Lower lobe of right lung (tissue), 2 donors: ENCODE measurements around the gene ANKRD13C. TPM values are rescaled to one million over a fixed set of nuclear protein-coding genes. Genes with fewer than 3 reads are reported as not detected.
A peak's percentile ranks its signal among the peaks of the same experiment; 100 is the strongest.
"Not testable (repeated sequence)": the region's sequence is repeated elsewhere in the genome, so short reads cannot be mapped to it uniquely, and the experiment has no call there.

Experiments used
- ATAC-seq, 2 donors: fragments of 200-7000 bp; cut with Tn5 transposase; one replicate each; pipeline ENCODE4 v1.9.1; 2020 to 2022; ENCODE audit warnings: mild to moderate bottlenecking in 2 of 2, moderate library complexity in 2 of 2
- DNase-seq: peaks from one replicate; pipeline ENCODE4 v3.0.0-alpha.2; 2020
- H3K27ac ChIP-seq: fragments of 200-600 bp; one replicate; pipeline ENCODE4 v1.8.0; 2022
- H3K27me3 ChIP-seq: fragments of 200-600 bp; one replicate; pipeline ENCODE4 v1.8.0; 2022; ENCODE audit warnings: low read depth
- H3K36me3 ChIP-seq: fragments of 200-600 bp; one replicate; pipeline ENCODE4 v1.8.0; 2022; ENCODE audit warnings: mild to moderate bottlenecking
- H3K4me1 ChIP-seq: fragments of 200-600 bp; one replicate; pipeline ENCODE4 v1.8.0; 2022
- H3K4me3 ChIP-seq: fragments of 200-600 bp; one replicate; pipeline ENCODE4 v1.8.0; 2022; ENCODE audit warnings: mild to moderate bottlenecking
- H3K9me3 ChIP-seq: fragments of 200-600 bp; one replicate; pipeline ENCODE4 v1.8.0; 2022
- intact Hi-C: fragments of 100-400 bp; cut with DNase I; formaldehyde crosslinking; loops from one replicate; pipeline ENCODE4 v1.11.0; 2022
- total RNA-seq: library from RNA; stranded (reverse); fragmentation: NEBNext Ultra II Directional; extraction: Animal tissue kit (Norgen Biotek cat#: 25700); gene quantifications from one replicate; pipeline ENCODE4 v1.2.1, GENCODE V29; 2021
- TF ChIP-seq, protein P1 (sequence below): fragments of 200-600 bp; IDR thresholded peaks from one replicate; pipeline ENCODE4 v1.8.0; 2022; ENCODE audit warnings: antibody characterized with exemption, mild to moderate bottlenecking
- donor health status: DM: no; HTN: yes; CAD: no; lungs with severe emphysema.

ANKRD13C gene
- total RNA-seq, 1 donor from 2014 or later, result 18.0 TPM

DNA sequence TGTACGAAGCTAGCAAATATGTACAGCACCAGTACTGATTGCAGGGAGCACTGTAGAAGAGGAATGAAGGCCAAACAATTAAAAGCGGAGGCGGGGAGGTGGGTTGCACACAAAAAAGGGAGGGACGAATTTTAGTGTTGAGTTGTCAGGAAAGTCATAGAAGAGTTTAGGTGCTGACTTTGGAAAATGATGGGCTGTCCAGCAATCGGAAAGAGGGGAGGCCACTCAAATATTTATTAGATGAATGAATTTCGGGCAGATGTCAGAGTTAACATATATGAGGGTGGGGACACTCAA lies 537 bp upstream of the ANKRD13C start:
- Histone ChIP-seq H3K9me3 (no peaks in the 10 kb centered on the region), H3K27me3 (no peaks in the 10 kb centered on the region), H3K4me3 (peak overlapping the region; percentile 95), H3K4me1 (peaks cover 39% of the 10 kb centered on the region), H3K36me3 (peaks cover 13% of the 10 kb centered on the region), H3K27ac (peak overlapping the region; percentile 95)
- no peak for DNase-seq
- ATAC-seq, result no peak
- intact Hi-C loops, result no loop called here
- TF ChIP-seq, protein P1, sequence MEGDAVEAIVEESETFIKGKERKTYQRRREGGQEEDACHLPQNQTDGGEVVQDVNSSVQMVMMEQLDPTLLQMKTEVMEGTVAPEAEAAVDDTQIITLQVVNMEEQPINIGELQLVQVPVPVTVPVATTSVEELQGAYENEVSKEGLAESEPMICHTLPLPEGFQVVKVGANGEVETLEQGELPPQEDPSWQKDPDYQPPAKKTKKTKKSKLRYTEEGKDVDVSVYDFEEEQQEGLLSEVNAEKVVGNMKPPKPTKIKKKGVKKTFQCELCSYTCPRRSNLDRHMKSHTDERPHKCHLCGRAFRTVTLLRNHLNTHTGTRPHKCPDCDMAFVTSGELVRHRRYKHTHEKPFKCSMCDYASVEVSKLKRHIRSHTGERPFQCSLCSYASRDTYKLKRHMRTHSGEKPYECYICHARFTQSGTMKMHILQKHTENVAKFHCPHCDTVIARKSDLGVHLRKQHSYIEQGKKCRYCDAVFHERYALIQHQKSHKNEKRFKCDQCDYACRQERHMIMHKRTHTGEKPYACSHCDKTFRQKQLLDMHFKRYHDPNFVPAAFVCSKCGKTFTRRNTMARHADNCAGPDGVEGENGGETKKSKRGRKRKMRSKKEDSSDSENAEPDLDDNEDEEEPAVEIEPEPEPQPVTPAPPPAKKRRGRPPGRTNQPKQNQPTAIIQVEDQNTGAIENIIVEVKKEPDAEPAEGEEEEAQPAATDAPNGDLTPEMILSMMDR, result no peak

DNA sequence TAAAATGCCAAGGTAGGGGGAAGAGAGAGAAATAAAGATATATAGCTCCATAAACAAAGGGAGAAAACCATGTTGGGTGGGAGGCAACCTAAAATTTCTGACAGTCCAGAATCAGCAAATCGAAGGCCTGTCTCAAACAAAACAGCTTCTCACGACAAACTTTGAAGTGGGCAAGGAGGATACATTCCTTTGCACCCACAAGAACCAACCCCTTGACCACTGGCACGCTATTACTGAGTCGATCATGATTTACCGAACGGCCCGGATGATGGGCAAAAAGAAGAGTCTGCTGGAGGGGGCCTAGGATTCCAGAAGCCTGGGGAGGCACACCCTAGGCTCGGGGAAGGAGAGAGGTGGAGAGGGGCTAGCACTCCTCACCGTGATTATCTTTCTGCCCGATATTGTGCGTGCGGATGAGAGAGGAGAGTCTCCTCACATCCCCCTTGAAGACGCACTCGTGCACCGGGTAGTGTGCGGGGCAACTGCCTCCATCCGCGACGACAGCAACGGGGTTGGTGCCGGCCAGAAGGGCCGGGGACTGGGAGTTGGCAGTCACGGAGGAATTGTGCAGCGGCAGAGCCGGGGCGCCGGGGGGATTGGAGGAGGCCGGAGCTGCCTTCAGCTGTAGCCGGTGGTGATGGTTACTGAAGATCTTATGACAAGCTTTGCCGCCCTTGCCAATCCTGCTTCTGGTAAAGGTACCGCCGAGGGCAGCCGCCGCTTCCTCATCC lies 756 bp downstream of the ANKRD13C start:
- peaks cover 13% of the 10 kb centered on the region for H3K36me3 ChIP-seq
- H3K27me3 ChIP-seq, result no peaks in the 10 kb centered on the region
- TF ChIP-seq, protein P1, result no peak
- no peaks in the 10 kb centered on the region for H3K9me3 ChIP-seq
- DNase-seq (no peak), ATAC-seq (peak; percentile 56 to 57)
- H3K4me3 ChIP-seq, result peak overlapping the region; percentile 95
- intact Hi-C loops, result no loop called here
- H3K27ac ChIP-seq, result peak overlapping the region; percentile 95
- H3K4me1 ChIP-seq, result peaks cover 39% of the 10 kb centered on the region

DNA sequence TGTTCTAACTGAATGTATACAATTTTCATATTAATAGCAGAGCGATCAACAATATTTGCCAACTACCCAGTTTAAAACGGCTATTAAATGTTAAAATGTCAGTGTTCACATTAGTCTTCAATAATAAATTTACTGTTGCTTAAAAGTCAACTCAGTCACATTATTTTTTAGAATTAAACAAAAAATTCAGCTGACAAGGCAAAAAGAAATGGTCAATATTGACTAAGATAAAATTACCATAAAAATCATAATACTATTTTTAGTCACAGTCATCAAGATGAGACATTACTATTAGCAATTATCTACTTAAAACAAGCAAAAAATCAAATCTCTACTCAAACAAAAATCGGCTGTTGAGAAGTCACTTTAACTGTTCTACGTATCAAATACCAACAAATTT lies 1.5 kb downstream of the ANKRD13C start:
- ATAC-seq (no peak), DNase-seq (no peak)
- intact Hi-C loops, result no loop called here
- TF ChIP-seq, protein P1, result no peak
- no peaks in the 10 kb centered on the region for H3K9me3 ChIP-seq
- peaks cover 46% of the 10 kb centered on the region for H3K4me1 ChIP-seq
- no peak overlapping the region for H3K27ac ChIP-seq
- peak overlapping the region; percentile 95 for H3K4me3 ChIP-seq
- H3K36me3 ChIP-seq, result peaks cover 13% of the 10 kb centered on the region
- H3K27me3 ChIP-seq, result no peaks in the 10 kb centered on the region

DNA sequence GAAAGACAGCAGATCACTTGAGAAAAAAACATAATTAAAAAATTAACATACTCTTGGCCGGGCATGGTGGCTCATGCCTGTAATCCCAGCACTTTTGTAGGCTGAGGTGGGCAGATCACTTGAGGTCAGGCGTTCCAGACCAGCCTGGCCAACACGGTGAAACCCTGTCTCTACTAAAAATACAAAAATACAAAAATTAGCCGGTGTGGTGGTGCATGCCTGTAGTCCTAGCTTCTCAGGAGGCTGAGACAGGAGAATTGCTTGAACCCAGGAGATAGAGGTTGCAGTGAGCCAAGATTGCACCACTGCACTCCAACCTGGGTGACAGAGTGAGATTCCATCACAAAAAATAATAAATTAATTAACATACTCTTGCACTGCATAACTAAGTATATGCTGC lies 4.7 kb downstream of the ANKRD13C start:
- H3K27me3 ChIP-seq, H3K27ac ChIP-seq, ATAC-seq, H3K4me3 ChIP-seq, DNase-seq, intact Hi-C loops, H3K9me3 ChIP-seq: not testable (repeated sequence)
- Histone ChIP-seq H3K36me3 (peaks cover 13% of the 10 kb centered on the region), H3K4me1 (peaks cover 45% of the 10 kb centered on the region)

GRCh38 chr1:70348399-70349165 lies 5.9 kb downstream of the ANKRD13C start:
- Histone ChIP-seq H3K4me1 (peaks cover 44% of the 10 kb centered on the region), H3K9me3 (no peaks in the 10 kb centered on the region), H3K27ac (no peak overlapping the region), H3K27me3 (no peaks in the 10 kb centered on the region), H3K36me3 (peaks cover 18% of the 10 kb centered on the region), H3K4me3 (no peak overlapping the region)
- intact Hi-C loops, result no loop called here
- ATAC-seq (no peak), DNase-seq (no peak)
- TF ChIP-seq, protein P1, result no peak

- intact Hi-C loops, DNase-seq, H3K4me3 ChIP-seq, H3K27me3 ChIP-seq, H3K9me3 ChIP-seq, ATAC-seq, H3K27ac ChIP-seq, H3K4me1 ChIP-seq: not testable (repeated sequence)
- peaks cover 12% of the 10 kb centered on the region for H3K36me3 ChIP-seq
Measured at GRCh38 chr1:70339644-70340043, 14.9 kb downstream of the ANKRD13C start.
